OCI-LY3 (cell line): Measurements from ENCODE around the gene ETV1.

Experiments used
- H2AFZ ChIP-seq: fragments of 200-600, 300-600 bp; shearing (Covaris generic); 2 replicates; pipeline ENCODE4 v1.6.0; 2014; ENCODE audit warnings: antibody characterized with exemption, low read depth, low read length
- H3K27ac ChIP-seq: fragments of 200-600, 300-600 bp; sonication (generic); 2 replicates; pipeline ENCODE4 v1.5.1; 2014; ENCODE audit warnings: mild to moderate bottlenecking, low read length, moderate library complexity, mixed read lengths
- H3K27me3 ChIP-seq: fragments of 200-600, 300-600 bp; sonication (generic); 2 replicates; pipeline ENCODE4 v1.6.1; 2014; ENCODE audit warnings: low read depth, low read length, mixed read lengths
- H3K36me3 ChIP-seq: fragments of 200-600, 300-600 bp; sonication (generic); replicated peaks from 2 replicates; pipeline ENCODE3; 2014; ENCODE audit warnings: low read depth, low read length, mixed read lengths
- H3K4me1 ChIP-seq: fragments of 300-600, 200-600 bp; sonication (generic); 2 replicates; pipeline ENCODE4 v1.6.1; 2014; ENCODE audit warnings: low read length, mixed read lengths
- H3K4me2 ChIP-seq: fragments of 200-600, 300-600 bp; sonication (generic); 2 replicates; pipeline ENCODE4 v1.6.1; 2014; ENCODE audit warnings: low read length, mixed read lengths
- H3K4me3 ChIP-seq: fragments of 300-600, 200-600 bp; sonication (generic); 2 replicates; pipeline ENCODE4 v1.5.1; 2014; ENCODE audit warnings: antibody characterized with exemption, mild to moderate bottlenecking, low read length, moderate library complexity
- H3K79me2 ChIP-seq: fragments of 300-600, 200-600 bp; shearing (Covaris generic); 2 replicates; pipeline ENCODE4 v1.6.1; 2014; ENCODE audit warnings: mild to moderate bottlenecking, low read length, mixed read lengths
- H3K9ac ChIP-seq: fragments of 300-600, 200-600 bp; shearing (Covaris generic); 2 replicates; pipeline ENCODE4 v1.6.0; 2014; ENCODE audit warnings: mild to moderate bottlenecking, low read length, moderate library complexity
- H3K9me3 ChIP-seq: fragments of 200-600, 300-600 bp; shearing (Covaris generic); 2 replicates; pipeline ENCODE4 v1.6.1; 2014; ENCODE audit warnings: low read length, mixed read lengths; ENCODE audit not compliant: insufficient read depth
- H4K20me1 ChIP-seq: fragments of 200-600, 300-600 bp; sonication (generic); 2 replicates; pipeline ENCODE4 v1.6.1; 2016; ENCODE audit warnings: low read length, mixed read lengths; ENCODE audit not compliant: insufficient read depth
- EZH2phosphoT487 ChIP-seq: fragments of 200-600 bp; shearing (Covaris generic); IDR thresholded peaks from 2 replicates; pipeline ENCODE4 v1.6.1; 2018; ENCODE audit warnings: antibody characterized with exemption, mixed run types, low read depth
- TF ChIP-seq, protein P1 (sequence below): fragments of 200-600, 300-600 bp; sonication (generic); IDR thresholded peaks from 2 replicates; pipeline ENCODE4 v1.5.1; 2014; ENCODE audit warnings: antibody characterized with exemption, low read length, low read depth

The ETV1 gene

DNA sequence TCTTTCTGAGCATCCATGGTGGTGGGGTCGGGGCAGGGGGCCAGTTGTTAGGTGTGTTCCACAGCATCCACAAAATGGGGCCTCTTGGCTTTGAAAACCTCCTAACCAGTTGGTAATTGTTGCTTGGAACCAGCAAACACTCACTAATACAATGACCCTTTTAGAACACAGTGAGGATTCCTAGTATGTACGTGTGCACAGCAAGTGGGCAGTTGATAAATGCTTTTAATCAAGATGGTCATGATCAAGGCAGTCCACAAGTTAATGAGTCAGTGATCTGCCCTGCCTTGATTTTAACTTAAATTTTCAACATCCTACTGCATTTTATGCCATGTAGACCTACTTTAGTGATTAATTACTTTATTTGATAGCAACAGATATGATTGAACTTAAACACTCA is 103.1 kb downstream of the ETV1 start:
- TF ChIP-seq, protein P1, sequence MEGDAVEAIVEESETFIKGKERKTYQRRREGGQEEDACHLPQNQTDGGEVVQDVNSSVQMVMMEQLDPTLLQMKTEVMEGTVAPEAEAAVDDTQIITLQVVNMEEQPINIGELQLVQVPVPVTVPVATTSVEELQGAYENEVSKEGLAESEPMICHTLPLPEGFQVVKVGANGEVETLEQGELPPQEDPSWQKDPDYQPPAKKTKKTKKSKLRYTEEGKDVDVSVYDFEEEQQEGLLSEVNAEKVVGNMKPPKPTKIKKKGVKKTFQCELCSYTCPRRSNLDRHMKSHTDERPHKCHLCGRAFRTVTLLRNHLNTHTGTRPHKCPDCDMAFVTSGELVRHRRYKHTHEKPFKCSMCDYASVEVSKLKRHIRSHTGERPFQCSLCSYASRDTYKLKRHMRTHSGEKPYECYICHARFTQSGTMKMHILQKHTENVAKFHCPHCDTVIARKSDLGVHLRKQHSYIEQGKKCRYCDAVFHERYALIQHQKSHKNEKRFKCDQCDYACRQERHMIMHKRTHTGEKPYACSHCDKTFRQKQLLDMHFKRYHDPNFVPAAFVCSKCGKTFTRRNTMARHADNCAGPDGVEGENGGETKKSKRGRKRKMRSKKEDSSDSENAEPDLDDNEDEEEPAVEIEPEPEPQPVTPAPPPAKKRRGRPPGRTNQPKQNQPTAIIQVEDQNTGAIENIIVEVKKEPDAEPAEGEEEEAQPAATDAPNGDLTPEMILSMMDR: no peak
- no peak for TF ChIP-seq EZH2phosphoT487
- H3K9ac ChIP-seq: no peak overlapping the region
- no peaks in the 10 kb centered on the region for H3K27me3 ChIP-seq
- H2AFZ ChIP-seq: no peak overlapping the region
- H3K9me3 ChIP-seq: no peaks in the 10 kb centered on the region
- no peaks in the 10 kb centered on the region for H3K79me2 ChIP-seq
- H3K4me2 ChIP-seq: no peak overlapping the region
- H3K36me3 ChIP-seq: no peaks in the 10 kb centered on the region
- no peaks in the 10 kb centered on the region for H3K4me1 ChIP-seq
- no peak overlapping the region for H3K27ac ChIP-seq
- H4K20me1 ChIP-seq: no peaks in the 10 kb centered on the region
- no peak overlapping the region for H3K4me3 ChIP-seq

DNA sequence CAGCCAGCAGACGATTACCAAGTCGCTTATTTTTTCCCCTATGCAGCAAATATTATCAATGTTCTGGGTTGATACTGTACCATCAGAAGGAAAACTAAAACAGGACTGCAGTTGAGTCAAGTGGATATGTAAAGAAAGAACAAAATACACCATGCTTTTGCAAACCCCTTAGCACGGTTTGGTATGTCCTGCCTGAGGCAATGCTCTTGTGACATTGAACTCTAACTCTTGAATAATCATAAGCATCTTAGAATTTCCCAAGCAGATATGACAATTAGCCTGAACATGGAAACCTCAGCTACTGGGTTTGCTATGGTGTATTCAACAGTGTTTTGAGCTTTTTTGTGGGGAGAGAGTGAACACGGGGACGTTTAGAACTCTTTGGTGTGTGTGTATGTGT is 107.4 kb downstream of the ETV1 start:
- Histone ChIP-seq H3K27me3 (no peaks in the 10 kb centered on the region), H4K20me1 (no peaks in the 10 kb centered on the region), H3K27ac (no peak overlapping the region), H3K79me2 (no peaks in the 10 kb centered on the region), H3K4me3 (no peak overlapping the region), H3K9ac (no peak overlapping the region), H3K36me3 (no peaks in the 10 kb centered on the region), H3K4me1 (no peaks in the 10 kb centered on the region), H3K4me2 (no peak overlapping the region), H3K9me3 (no peaks in the 10 kb centered on the region), H2AFZ (no peak overlapping the region)
- TF ChIP-seq, protein P1: no peak
- no peak for TF ChIP-seq EZH2phosphoT487

DNA sequence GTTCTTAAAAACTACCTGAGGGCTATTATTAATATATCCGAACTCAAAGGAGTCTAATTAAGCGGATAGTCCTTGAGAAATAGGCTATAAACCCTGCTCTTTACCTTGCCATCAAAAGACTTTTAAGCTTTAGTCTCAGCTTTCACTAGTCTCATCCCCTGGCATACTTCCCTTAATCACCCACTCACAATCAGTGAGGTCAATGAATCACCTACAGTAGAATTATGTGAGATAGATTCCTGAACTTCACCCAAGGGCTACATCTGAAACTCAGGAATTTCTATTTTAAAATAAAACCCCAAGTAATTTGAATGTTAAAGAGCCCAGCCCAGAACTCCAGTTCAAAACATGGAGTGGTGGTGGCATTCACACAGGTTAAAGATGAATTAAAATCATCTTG is 108.7 kb downstream of the ETV1 start:
- Histone ChIP-seq H3K36me3 (no peaks in the 10 kb centered on the region), H3K4me1 (no peaks in the 10 kb centered on the region), H3K9ac (no peak overlapping the region), H3K79me2 (no peaks in the 10 kb centered on the region), H2AFZ (no peak overlapping the region), H3K4me3 (no peak overlapping the region), H4K20me1 (no peaks in the 10 kb centered on the region), H3K27me3 (no peaks in the 10 kb centered on the region), H3K4me2 (no peak overlapping the region), H3K27ac (no peak overlapping the region), H3K9me3 (no peaks in the 10 kb centered on the region)
- TF ChIP-seq, protein P1: no peak
- no peak for TF ChIP-seq EZH2phosphoT487

DNA sequence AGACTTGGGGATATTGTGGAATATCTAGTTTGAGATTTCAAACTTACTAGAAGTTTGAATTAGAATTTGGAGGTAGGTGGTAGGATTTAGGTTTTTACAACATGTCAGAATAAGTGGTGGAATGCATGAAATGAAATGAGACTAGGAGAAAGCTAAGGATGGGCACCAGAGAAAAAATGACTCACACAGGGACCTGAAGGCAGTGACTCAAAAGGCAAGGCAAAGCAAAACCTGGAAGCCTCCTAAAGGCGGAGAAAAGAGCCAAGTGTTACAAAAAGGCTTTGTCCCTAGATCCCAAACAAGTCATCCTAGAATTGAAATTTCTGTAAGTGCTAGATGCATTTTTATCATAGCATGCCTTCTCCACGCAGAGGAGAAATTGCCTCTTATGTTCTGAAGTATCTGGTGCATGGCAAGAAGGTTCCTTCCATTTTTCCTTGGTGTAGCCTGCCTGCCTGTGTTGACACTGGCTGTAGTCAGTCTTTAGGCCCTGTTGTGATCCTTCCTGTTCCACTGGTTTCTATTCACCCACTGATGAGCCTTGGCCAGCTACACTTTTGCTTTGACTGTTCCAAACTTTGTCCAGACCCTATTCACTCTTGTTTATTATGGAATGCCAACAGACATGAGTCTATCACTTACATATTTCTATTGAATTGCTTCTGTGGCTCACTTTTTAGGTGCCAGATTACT is 109.3 kb downstream of the ETV1 start:
- Histone ChIP-seq H3K4me2 (no peak overlapping the region), H3K79me2 (no peaks in the 10 kb centered on the region), H2AFZ (no peak overlapping the region), H3K4me1 (no peaks in the 10 kb centered on the region), H3K4me3 (no peak overlapping the region), H3K27me3 (no peaks in the 10 kb centered on the region), H3K36me3 (no peaks in the 10 kb centered on the region), H3K9me3 (no peaks in the 10 kb centered on the region), H3K27ac (no peak overlapping the region), H3K9ac (no peak overlapping the region), H4K20me1 (no peaks in the 10 kb centered on the region)
- TF ChIP-seq, protein P1: no peak
- no peak for TF ChIP-seq EZH2phosphoT487
